Prostate gland (tissue), 2 donors: ENCODE results near the gene CCNI2. TPM values are rescaled to one million over a fixed set of nuclear protein-coding genes. Genes with fewer than 3 reads are reported as not detected.
A peak's percentile ranks its signal among the peaks of the same experiment; 100 is the strongest.

Experiments used
- DNase-seq: peaks from one replicate; pipeline ENCODE4 v3.0.0-alpha.2; 2019; ENCODE audit warnings: low spot score
- H3K27ac ChIP-seq, 2 donors: fragments of 200-600 bp; sonication (generic); 2 replicates each; pipeline ENCODE4 v1.5.1; 2017 to 2019
- H3K27me3 ChIP-seq: fragments of 200-600 bp; sonication (generic); replicated peaks from 2 replicates; pipeline ENCODE4 v1.5.1; 2019; ENCODE audit not compliant: insufficient read depth
- H3K36me3 ChIP-seq, 2 donors: fragments of 200-600 bp; sonication (generic); 1 replicate in 1 of 2; 2 replicates in 1 of 2; pipeline versions ENCODE4 v1.5.1 to v1.8.1; 2017 to 2019
- H3K4me1 ChIP-seq: fragments of 200-600 bp; sonication (generic); replicated peaks from 2 replicates; pipeline ENCODE4 v1.5.1; 2019
- H3K4me3 ChIP-seq, 2 donors: fragments of 200-600 bp; sonication (generic); 2 replicates each; pipeline ENCODE4 v1.5.1; 2017 to 2019
- H3K9me3 ChIP-seq: fragments of 200-600 bp; sonication (generic); 2 replicates; pipeline ENCODE4 v1.5.1; 2017
- CTCF ChIP-seq, 4 experiments: fragments of 200-600 bp in 2 of 4; fragments of 450-650 bp in 2 of 4; sonication (generic) in 2 of 4; IDR thresholded peaks; 1 replicate in 3 of 4; 2 replicates in 1 of 4; pipeline ENCODE4 v1.5.1; 2016 to 2019; ENCODE audit warnings: antibody characterized with exemption in 4 of 4, mild to moderate bottlenecking in 2 of 4, moderate library complexity in 2 of 4
- POLR2A ChIP-seq: fragments of 450-650 bp; IDR thresholded peaks from one replicate; pipeline ENCODE4 v1.6.1; 2016; ENCODE audit warnings: antibody characterized with exemption, mild to moderate bottlenecking
- POLR2AphosphoS5 ChIP-seq: sonication (generic); formaldehyde crosslinking; IDR thresholded peaks from one replicate; pipeline ENCODE4 v1.6.1; 2017; ENCODE audit warnings: antibody characterized with exemption
- WGBS: methylation state at CpG from one replicate; pipeline ENCODE4 v1.1.5; 2018; 5-methylcytosine and 5-hydroxymethylcytosine counted together
- intact Hi-C: fragments of 100-400 bp; cut with DNase I; formaldehyde crosslinking; loops from one replicate; pipeline ENCODE4 v1.14.2; 2022
- total RNA-seq, 2 donors: library from RNA; depleted of rRNA; stranded (reverse); fragments of >200 nt; gene quantifications; one replicate each; pipeline ENCODE4 v1.1.0, GENCODE V29; 2016

The CCNI2 gene
- total RNA-seq, 2 donors from 2014 or later, result 5.9 TPM; not detected in 1

- Histone ChIP-seq H3K9me3 (no peaks in the 10 kb centered on the region), H3K27ac (peak overlapping the region in 1 of 2 donors; percentile 14), H3K27me3 (no peaks in the 10 kb centered on the region), H3K4me3 (no peak overlapping the region), H3K4me1 (no peaks in the 10 kb centered on the region), H3K36me3 (no peaks in the 10 kb centered on the region)
- 76% methylated on average over 1 of the region's 1 CpG for WGBS
- no peak for DNase-seq
- TF ChIP-seq CTCF (IDR thresholded peaks at IDR 0.05) (no peak), POLR2AphosphoS5 (no peak), POLR2A (no peak)
- intact Hi-C loops, result no loop called here
These were observed 5.4 kb downstream of the CCNI2 start for GRCh38 chr5:132752581-132753125.

- intact Hi-C loops, result no loop called here
- H3K27ac ChIP-seq, result peak overlapping the region in 1 of 2 donors; percentile 14
- TF ChIP-seq CTCF (IDR thresholded peaks at IDR 0.05), result no peak
- no peak for TF ChIP-seq POLR2AphosphoS5
- no peak for TF ChIP-seq POLR2A
- no peaks in the 10 kb centered on the region for H3K27me3 ChIP-seq
- WGBS, result 48% methylated on average over 2 of the region's 2 CpGs
- H3K36me3 ChIP-seq, result no peaks in the 10 kb centered on the region
- H3K9me3 ChIP-seq, result no peaks in the 10 kb centered on the region
- no peaks in the 10 kb centered on the region for H3K4me1 ChIP-seq
- H3K4me3 ChIP-seq, result no peak overlapping the region
- DNase-seq, result peak; percentile 51
These were observed 6.1 kb downstream of the CCNI2 start for GRCh38 chr5:132753135-132753987.

GRCh38 chr5:132754111-132754510 is 6.9 kb downstream of the CCNI2 start:
- Histone ChIP-seq H3K36me3 (no peaks in the 10 kb centered on the region), H3K27me3 (no peaks in the 10 kb centered on the region), H3K4me3 (no peak overlapping the region), H3K9me3 (no peaks in the 10 kb centered on the region), H3K4me1 (no peaks in the 10 kb centered on the region), H3K27ac (no peak overlapping the region)
- TF ChIP-seq POLR2A (no peak), CTCF (IDR thresholded peaks at IDR 0.05) (no peak), POLR2AphosphoS5 (no peak)
- intact Hi-C loops, result no loop called here
- DNase-seq, result no peak
- WGBS, result 94% methylated on average over 4 of the region's 4 CpGs

GRCh38 chr5:132754947-132755346 is 7.7 kb downstream of the CCNI2 start:
- no peak for DNase-seq
- Histone ChIP-seq H3K27me3 (no peaks in the 10 kb centered on the region), H3K4me3 (no peak overlapping the region), H3K9me3 (no peaks in the 10 kb centered on the region), H3K4me1 (no peaks in the 10 kb centered on the region), H3K36me3 (no peaks in the 10 kb centered on the region), H3K27ac (no peak overlapping the region)
- no peak for TF ChIP-seq POLR2A
- intact Hi-C loops, result no loop called here

GRCh38 chr5:132756542-132756941 is 9.3 kb downstream of the CCNI2 start:
- Histone ChIP-seq H3K4me3 (no peak overlapping the region), H3K27me3 (no peaks in the 10 kb centered on the region), H3K36me3 (no peaks in the 10 kb centered on the region), H3K27ac (no peak overlapping the region), H3K4me1 (no peaks in the 10 kb centered on the region), H3K9me3 (no peaks in the 10 kb centered on the region)
- whole genome bisulfite sequencing, result 88% methylated on average over 5 of the region's 5 CpGs
- no peak for DNase-seq
- TF ChIP-seq POLR2AphosphoS5 (no peak), POLR2A (no peak), CTCF (IDR thresholded peaks at IDR 0.05) (no peak)
- intact Hi-C loops, result no loop called here
